IPS-20b (cell line): ENCODE data around the gene SEMA7A.

Experiments
- H3K27ac ChIP-seq: one replicate; pipeline ENCODE4 v1.5.1; 2013; ENCODE audit warnings: low read length
- H3K27me3 ChIP-seq: 2 replicates; pipeline ENCODE4 v1.6.1; 2013; ENCODE audit warnings: mild to moderate bottlenecking, low read length, inconsistent platforms; ENCODE audit not compliant: insufficient read depth
- H3K36me3 ChIP-seq: 2 replicates; pipeline ENCODE4 v1.6.1; 2013; ENCODE audit warnings: low read depth, mild to moderate bottlenecking, inconsistent platforms, low read length, moderate library complexity; ENCODE audit not compliant: insufficient read depth
- H3K4me1 ChIP-seq: 2 replicates; pipeline ENCODE4 v1.6.1; 2013; ENCODE audit warnings: mild to moderate bottlenecking, control low read depth, inconsistent platforms, low read length, moderate library complexity; ENCODE audit not compliant: insufficient read depth
- H3K4me3 ChIP-seq: 2 replicates; pipeline ENCODE4 v1.5.1; 2013; ENCODE audit warnings: mild to moderate bottlenecking, low read length, inconsistent platforms
- H3K9ac ChIP-seq: 2 replicates; pipeline ENCODE4 v1.6.1; 2013; ENCODE audit warnings: low read depth, mild to moderate bottlenecking, inconsistent platforms, low read length, moderate library complexity
- H3K9me3 ChIP-seq: 2 replicates; pipeline ENCODE4 v1.6.1; 2013; ENCODE audit warnings: mild to moderate bottlenecking, low read depth, low read length, inconsistent platforms; ENCODE audit not compliant: insufficient read depth

Gene SEMA7A

GRCh38 chr15:74425630-74426029, 8.1 kb downstream of the SEMA7A start:
- Histone ChIP-seq H3K27ac (no peak overlapping the region), H3K4me3 (no peak overlapping the region), H3K4me1 (peaks cover 21% of the 10 kb centered on the region)

GRCh38 chr15:74424901-74425528, 8.7 kb downstream of the SEMA7A start:
- Histone ChIP-seq H3K27me3 (no peaks in the 10 kb centered on the region), H3K36me3 (no peaks in the 10 kb centered on the region; the same call in 1 of the 2 replicates), H3K27ac (no peak overlapping the region), H3K4me3 (no peak overlapping the region), H3K9ac (no peak overlapping the region), H3K4me1 (peaks cover 21% of the 10 kb centered on the region), H3K9me3 (no peaks in the 10 kb centered on the region)

More at GRCh38 chr15:74425630-74426029, 8.1 kb downstream of the SEMA7A start:
- Histone ChIP-seq H3K9ac (no peak overlapping the region), H3K9me3 (no peaks in the 10 kb centered on the region), H3K27me3 (no peaks in the 10 kb centered on the region), H3K36me3 (no peaks in the 10 kb centered on the region; the same call in 1 of the 2 replicates)

- Histone ChIP-seq H3K27ac (no peak overlapping the region), H3K9me3 (no peaks in the 10 kb centered on the region), H3K9ac (no peak overlapping the region), H3K4me1 (peaks cover 21% of the 10 kb centered on the region), H3K27me3 (no peaks in the 10 kb centered on the region), H3K36me3 (no peaks in the 10 kb centered on the region; the same call in 1 of the 2 replicates), H3K4me3 (no peak overlapping the region)
Observed at GRCh38 chr15:74423431-74424257, 10.1 kb downstream of the SEMA7A start.

- no peaks in the 10 kb centered on the region; the same call in 1 of the 2 replicates for H3K36me3 ChIP-seq
- H3K4me1 ChIP-seq, result peaks cover 21% of the 10 kb centered on the region
- H3K27ac ChIP-seq, result no peak overlapping the region
- H3K27me3 ChIP-seq, result no peaks in the 10 kb centered on the region
- H3K9me3 ChIP-seq, result no peaks in the 10 kb centered on the region
- no peak overlapping the region for H3K4me3 ChIP-seq
- no peak overlapping the region for H3K9ac ChIP-seq
Observed at GRCh38 chr15:74422652-74423430, 10.9 kb downstream of the SEMA7A start.

GRCh38 chr15:74422265-74422651, 11.5 kb downstream of the SEMA7A start:
- Histone ChIP-seq H3K36me3 (peaks cover 4% of the 10 kb centered on the region; the same call in 1 of the 2 replicates), H3K9me3 (no peaks in the 10 kb centered on the region), H3K27me3 (no peaks in the 10 kb centered on the region), H3K4me3 (no peak overlapping the region), H3K9ac (peak overlapping the region; percentile 8; the same call in 1 of the 2 replicates), H3K27ac (no peak overlapping the region), H3K4me1 (peaks cover 21% of the 10 kb centered on the region)

GRCh38 chr15:74421302-74422245, 12.2 kb downstream of the SEMA7A start:
- H3K27ac ChIP-seq, result no peak overlapping the region
- H3K4me1 ChIP-seq, result peaks cover 21% of the 10 kb centered on the region
- peak overlapping the region; percentile 8; the same call in 1 of the 2 replicates for H3K9ac ChIP-seq
- H3K36me3 ChIP-seq, result peaks cover 10% of the 10 kb centered on the region; the same call in 1 of the 2 replicates
- no peak overlapping the region for H3K4me3 ChIP-seq
- H3K9me3 ChIP-seq, result no peaks in the 10 kb centered on the region
- no peaks in the 10 kb centered on the region for H3K27me3 ChIP-seq

GRCh38 chr15:74420193-74420905, 13.4 kb downstream of the SEMA7A start:
- H3K27me3 ChIP-seq, result no peaks in the 10 kb centered on the region
- peaks cover 21% of the 10 kb centered on the region for H3K4me1 ChIP-seq
- H3K4me3 ChIP-seq, result no peak overlapping the region
- H3K9me3 ChIP-seq, result no peaks in the 10 kb centered on the region
- no peak overlapping the region for H3K9ac ChIP-seq
- peaks cover 17% of the 10 kb centered on the region; the same call in 1 of the 2 replicates for H3K36me3 ChIP-seq
- H3K27ac ChIP-seq, result no peak overlapping the region

- Histone ChIP-seq H3K4me1 (peaks cover 21% of the 10 kb centered on the region), H3K9me3 (no peaks in the 10 kb centered on the region), H3K9ac (no peak overlapping the region), H3K27ac (no peak overlapping the region), H3K36me3 (peaks cover 25% of the 10 kb centered on the region), H3K4me3 (no peak overlapping the region), H3K27me3 (no peaks in the 10 kb centered on the region)
Observed at GRCh38 chr15:74419432-74419831, 14.3 kb downstream of the SEMA7A start.

- no peak overlapping the region for H3K9ac ChIP-seq
- H3K4me3 ChIP-seq, result no peak overlapping the region
- H3K4me1 ChIP-seq, result peaks cover 21% of the 10 kb centered on the region
- no peak overlapping the region for H3K27ac ChIP-seq
- no peaks in the 10 kb centered on the region for H3K9me3 ChIP-seq
- peaks cover 31% of the 10 kb centered on the region for H3K36me3 ChIP-seq
- H3K27me3 ChIP-seq, result no peaks in the 10 kb centered on the region
Observed at GRCh38 chr15:74418575-74419338, 15.0 kb downstream of the SEMA7A start.

- Histone ChIP-seq H3K4me1 (peaks cover 11% of the 10 kb centered on the region), H3K27me3 (no peaks in the 10 kb centered on the region), H3K36me3 (peaks cover 42% of the 10 kb centered on the region), H3K9me3 (no peaks in the 10 kb centered on the region), H3K4me3 (no peak overlapping the region), H3K27ac (no peak overlapping the region), H3K9ac (no peak overlapping the region)
Observed at GRCh38 chr15:74417670-74418069, 16.1 kb downstream of the SEMA7A start.
